Body of pancreas (tissue), 4 donors: Measurements from ENCODE around the gene SPEM3. TPM values are rescaled to one million over a fixed set of nuclear protein-coding genes. Genes with fewer than 3 reads are reported as not detected.

Experiments
- ATAC-seq: fragments of 150-250 bp; one replicate; pipeline ENCODE4 v1.9.1; 2016
- DNase-seq, 4 donors: peaks; one replicate each; pipeline ENCODE4 v3.0.0-alpha.2; 2019
- H3K27ac ChIP-seq, 4 donors: fragments of 200-600 bp; sonication (generic); 1 replicate in 3 of 4; 2 replicates in 1 of 4; pipeline versions ENCODE4 v1.5.1 to v1.6.1; 2016 to 2019; ENCODE audit warnings: mild to moderate bottlenecking in 1 of 4, mixed read lengths in 1 of 4, moderate library complexity in 1 of 4
- H3K27me3 ChIP-seq, 2 donors: fragments of 200-600 bp; sonication (generic); one replicate each; pipeline ENCODE4 v1.6.0; 2016; ENCODE audit warnings: mild to moderate bottlenecking in 1 of 2
- H3K36me3 ChIP-seq, 2 donors: fragments of 200-600 bp; sonication (generic); replicated peaks in 1 of 2; 2 replicates each; pipeline ENCODE4 v1.5.1; 2016; ENCODE audit warnings: low read depth in 2 of 2; ENCODE audit not compliant: insufficient read depth in 1 of 2
- H3K4me1 ChIP-seq: fragments of 200-600 bp; sonication (generic); one replicate; pipeline ENCODE4 v1.6.0; 2016
- H3K4me3 ChIP-seq, 2 donors: fragments of 200-600 bp; sonication (generic); 1 replicate in 1 of 2; 2 replicates in 1 of 2; pipeline ENCODE4 v1.5.1; 2016 to 2019
- H3K9me3 ChIP-seq, 3 donors: fragments of 200-600 bp; sonication (generic); 1 replicate in 2 of 3; 2 replicates in 1 of 3; pipeline ENCODE4 v1.5.1; 2016
- POLR2A ChIP-seq, 3 donors: fragments of 450-650 bp; IDR thresholded peaks; one replicate each; pipeline ENCODE4 v1.6.1; 2016; ENCODE audit warnings: antibody characterized with exemption in 3 of 3, mild to moderate bottlenecking in 2 of 3
- WGBS, 2 donors: methylation state at CpG; one replicate each; pipeline ENCODE4 v1.1.5; 2017; 5-methylcytosine and 5-hydroxymethylcytosine counted together
- intact Hi-C: fragments of 100-400 bp; cut with DNase I; formaldehyde crosslinking; loops from one replicate; pipeline ENCODE4 v1.15.1; 2023
- total RNA-seq, 2 donors: library from RNA; depleted of rRNA; stranded (reverse); fragments of >200 nt; gene quantifications; one replicate each; pipeline ENCODE4 v1.1.0, GENCODE V29; 2016
- TF ChIP-seq, protein P1 (sequence below), 7 experiments: fragments of 450-650 bp in 4 of 7; fragments of 200-600 bp in 3 of 7; sonication (generic) in 3 of 7; IDR thresholded peaks; one replicate each; pipeline ENCODE4 v1.5.1; 2016 to 2019; ENCODE audit warnings: antibody characterized with exemption in 7 of 7

Gene SPEM3
- total RNA-seq, 2 donors from 2014 or later, result not detected

- Histone ChIP-seq H3K27ac (peak overlapping the region; percentile 99 to 100 (median 99)), H3K4me3 (no peak overlapping the region), H3K4me1 (peaks cover 56% of the 10 kb centered on the region), H3K27me3 (no peaks in the 10 kb centered on the region), H3K36me3 (no peaks in the 10 kb centered on the region), H3K9me3 (no peaks in the 10 kb centered on the region)
- ATAC-seq (no peak), DNase-seq (no peak)
- TF ChIP-seq, protein P1, sequence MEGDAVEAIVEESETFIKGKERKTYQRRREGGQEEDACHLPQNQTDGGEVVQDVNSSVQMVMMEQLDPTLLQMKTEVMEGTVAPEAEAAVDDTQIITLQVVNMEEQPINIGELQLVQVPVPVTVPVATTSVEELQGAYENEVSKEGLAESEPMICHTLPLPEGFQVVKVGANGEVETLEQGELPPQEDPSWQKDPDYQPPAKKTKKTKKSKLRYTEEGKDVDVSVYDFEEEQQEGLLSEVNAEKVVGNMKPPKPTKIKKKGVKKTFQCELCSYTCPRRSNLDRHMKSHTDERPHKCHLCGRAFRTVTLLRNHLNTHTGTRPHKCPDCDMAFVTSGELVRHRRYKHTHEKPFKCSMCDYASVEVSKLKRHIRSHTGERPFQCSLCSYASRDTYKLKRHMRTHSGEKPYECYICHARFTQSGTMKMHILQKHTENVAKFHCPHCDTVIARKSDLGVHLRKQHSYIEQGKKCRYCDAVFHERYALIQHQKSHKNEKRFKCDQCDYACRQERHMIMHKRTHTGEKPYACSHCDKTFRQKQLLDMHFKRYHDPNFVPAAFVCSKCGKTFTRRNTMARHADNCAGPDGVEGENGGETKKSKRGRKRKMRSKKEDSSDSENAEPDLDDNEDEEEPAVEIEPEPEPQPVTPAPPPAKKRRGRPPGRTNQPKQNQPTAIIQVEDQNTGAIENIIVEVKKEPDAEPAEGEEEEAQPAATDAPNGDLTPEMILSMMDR (IDR thresholded peaks at IDR 0.05), result no peak
- TF ChIP-seq POLR2A (IDR thresholded peaks at IDR 0.05), result no peak
- WGBS, 2 donors, result 92 to 100% methylated on average over 2 to 5 of the region's 5 CpGs
- intact Hi-C loops, result no loop called here
These were observed 48.3 kb downstream of the SPEM3 start for GRCh38 chr17:7476951-7477350.

DNA sequence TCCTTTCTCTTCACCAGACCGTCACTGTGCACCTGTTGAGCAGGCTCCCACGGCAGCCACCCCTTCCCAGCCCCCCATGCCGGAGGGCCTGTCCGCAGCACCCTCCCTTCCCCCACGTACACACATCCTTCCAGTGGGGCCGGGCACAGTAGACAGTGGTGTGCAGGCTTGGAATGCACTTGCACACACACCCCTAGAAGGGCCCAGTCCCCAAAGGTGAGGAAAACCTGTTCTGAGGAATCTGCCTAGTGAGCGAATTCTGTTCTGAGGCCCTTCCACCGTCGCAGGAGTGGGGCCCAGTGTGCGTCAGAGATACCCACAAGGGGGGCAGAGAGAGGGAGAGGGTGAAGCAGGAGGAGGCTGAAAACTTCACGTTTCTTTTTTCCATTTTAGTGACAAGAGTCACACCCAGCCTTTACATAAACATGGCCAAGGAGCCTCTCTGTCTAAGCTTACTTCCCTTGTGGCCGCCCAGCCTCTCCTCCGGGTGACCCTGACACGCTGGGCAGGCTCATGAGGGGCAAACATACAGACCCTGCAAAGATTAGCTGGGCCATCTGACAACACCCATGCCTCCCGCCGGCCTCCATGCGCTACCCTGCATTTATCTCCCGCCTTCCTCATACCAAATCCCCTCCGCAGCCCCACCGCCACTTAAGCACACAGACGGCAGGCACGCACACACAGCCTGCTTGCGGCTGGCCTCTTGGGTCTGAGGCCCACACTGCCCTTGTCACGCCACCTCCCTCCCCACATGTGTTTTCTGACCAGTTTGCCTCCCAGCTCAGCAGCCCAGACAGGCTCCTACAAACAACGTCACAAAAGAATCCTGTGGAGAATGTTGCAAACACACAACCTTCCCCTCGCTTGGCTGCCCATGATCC lies 49.0 kb downstream of the SPEM3 start:
- no peaks in the 10 kb centered on the region for H3K27me3 ChIP-seq
- peaks cover 53% of the 10 kb centered on the region for H3K4me1 ChIP-seq
- intact Hi-C loops, result no loop called here
- H3K36me3 ChIP-seq, result no peaks in the 10 kb centered on the region
- TF ChIP-seq, protein P1 (IDR thresholded peaks at IDR 0.05), result no peak
- TF ChIP-seq POLR2A (IDR thresholded peaks at IDR 0.05), result peak; percentile 21 to 65 (median 43)
- ATAC-seq (peak; percentile 16), DNase-seq (peak; percentile 50 to 69 (median 62))
- WGBS, 2 donors, result 26 to 29% methylated on average over 24 to 25 of the region's 26 CpGs
- peak overlapping the region; percentile 99 to 100 (median 99) for H3K27ac ChIP-seq
- H3K4me3 ChIP-seq, result no peak overlapping the region
- H3K9me3 ChIP-seq, result no peaks in the 10 kb centered on the region

- H3K4me3 ChIP-seq, result peak overlapping the region; percentile 79 to 100
- ATAC-seq (peak; percentile 30), DNase-seq (peak; percentile 60 to 67 (median 64))
- no peaks in the 10 kb centered on the region for H3K27me3 ChIP-seq
- TF ChIP-seq, protein P1 (IDR thresholded peaks at IDR 0.05), result peak in 3 of 7 experiments; percentile 5 to 29 (median 19)
- peak in 2 of 3 donors; percentile 25 to 37 for TF ChIP-seq POLR2A (IDR thresholded peaks at IDR 0.05)
- H3K27ac ChIP-seq, result peak overlapping the region; percentile 99 to 100 (median 99)
- H3K4me1 ChIP-seq, result peaks cover 59% of the 10 kb centered on the region
- intact Hi-C loops, result no loop called here
- H3K36me3 ChIP-seq, result no peaks in the 10 kb centered on the region
- 24 to 57% methylated on average over 14 to 33 of the region's 40 CpGs for WGBS, 2 donors
- H3K9me3 ChIP-seq, result no peaks in the 10 kb centered on the region
These were observed 49.9 kb downstream of the SPEM3 start for GRCh38 chr17:7478276-7479212.

DNA sequence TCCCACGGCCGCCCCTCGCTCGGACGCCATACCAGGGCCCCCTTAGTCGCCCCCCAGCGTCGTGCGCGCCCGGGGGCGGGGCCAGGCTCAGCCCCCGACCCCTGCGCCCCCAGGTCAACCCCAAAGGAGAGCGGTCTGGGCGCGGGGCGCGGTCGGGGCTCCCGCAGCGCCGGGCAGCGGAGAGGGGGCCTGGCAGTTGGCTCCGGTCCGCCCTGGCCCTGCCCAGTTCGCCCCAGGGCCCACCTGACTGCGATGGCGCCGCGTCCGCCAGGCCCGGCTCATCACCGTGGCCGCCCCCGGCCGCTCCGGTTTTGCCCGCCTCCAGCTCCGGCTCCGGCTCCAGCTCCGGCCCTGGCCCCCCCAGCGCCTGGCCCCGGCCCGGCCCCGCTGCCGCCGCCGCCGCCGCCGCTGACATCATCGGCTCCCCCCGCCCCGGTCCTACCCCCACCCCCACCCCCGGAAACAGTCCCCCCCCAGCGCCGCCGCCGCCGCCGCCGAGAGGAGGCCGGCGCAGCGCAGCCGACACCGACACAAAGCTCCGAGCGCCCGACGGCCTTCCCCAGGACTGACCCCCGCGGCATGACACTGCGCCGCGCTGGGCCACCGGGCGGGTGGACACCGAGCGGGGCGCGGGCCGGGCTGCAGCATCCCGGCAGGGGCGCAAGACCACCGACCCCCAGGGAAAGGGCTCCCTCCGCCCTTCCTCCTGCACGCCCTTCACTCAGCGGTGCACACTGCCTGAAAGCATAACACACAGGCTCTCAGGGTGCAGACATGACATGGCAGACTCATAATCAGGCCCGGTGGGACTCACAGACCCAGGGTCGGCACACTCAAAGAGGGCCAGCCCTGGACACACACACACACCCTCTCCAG lies 50.8 kb downstream of the SPEM3 start, which contains the start of gene ZBTB4:
Gene ZBTB4 (minus strand): TSS at position 419 of the 876 bp plus-strand sequence. CDS start 12,830 bp downstream, outside the sequence.
- intact Hi-C loops, result no loop called here
- H3K4me1 ChIP-seq, result peaks cover 57% of the 10 kb centered on the region
- H3K4me3 ChIP-seq, result peak within 1 kb of the TSS; percentile 79 to 100
- H3K27ac ChIP-seq, result peak within 1 kb of the TSS; percentile 99 to 100 (median 99)
- H3K9me3 ChIP-seq, result no peaks in the 10 kb centered on the region
- H3K27me3 ChIP-seq, result no peaks in the 10 kb centered on the region
- WGBS, 2 donors, result 0% methylated on average over 2 to 47 of the region's 92 CpGs
- ATAC-seq, result peak; percentile 23
- TF ChIP-seq, protein P1 (IDR thresholded peaks at IDR 0.05), result peak in 1 of 7 experiments; percentile 6
- peak; percentile 41 to 70 (median 59) for TF ChIP-seq POLR2A (IDR thresholded peaks at IDR 0.05)
- no peaks in the 10 kb centered on the region for H3K36me3 ChIP-seq
- DNase-seq, result peak; percentile 63 to 73 (median 66)
